Calu3 (cell line): ENCODE measurements around the gene KIF6. TPM values are rescaled to one million over a fixed set of nuclear protein-coding genes. Genes with fewer than 3 reads are reported as not detected.

ENCODE experiments used
- BruUV-seq: library from RNA; stranded (reverse); fragments of 400-500 nt; replicated peaks from 2 replicates; lab custom pipeline; 2021; lab: Mats Ljungman, UMichigan
- CTCF ChIA-PET: fragments of 300-600 bp; sonication (Branson Sonifier 250); formaldehyde crosslinking; loops from one replicate; lab custom pipeline; 2022; ENCODE audit warnings: antibody characterized with exemption; lab: Charles Lee
- DNase-seq: peaks from one replicate; pipeline ENCODE4 v3.0.0; 2022
- H3K27ac Mint-ChIP-seq: one replicate; pipeline ENCODE4 v1.8.0; 2022; ENCODE audit warnings: mixed read lengths; ENCODE audit not compliant: unreplicated experiment
- H3K27me3 Mint-ChIP-seq: one replicate; pipeline ENCODE4 v1.8.0; 2022; ENCODE audit warnings: mixed read lengths; ENCODE audit not compliant: unreplicated experiment
- H3K36me3 Mint-ChIP-seq: one replicate; pipeline ENCODE4 v1.8.0; 2022; ENCODE audit warnings: mild to moderate bottlenecking, moderate library complexity, mixed read lengths; ENCODE audit not compliant: insufficient read depth, unreplicated experiment
- H3K4me1 Mint-ChIP-seq: one replicate; pipeline ENCODE4 v1.8.0; 2022; ENCODE audit warnings: mild to moderate bottlenecking, low read depth, mixed read lengths; ENCODE audit not compliant: unreplicated experiment
- H3K4me3 Mint-ChIP-seq: one replicate; pipeline ENCODE4 v1.8.0; 2022; ENCODE audit warnings: mild to moderate bottlenecking, low read depth, moderate library complexity, mixed read lengths; ENCODE audit not compliant: unreplicated experiment
- H3K9me3 Mint-ChIP-seq: one replicate; pipeline ENCODE4 v1.8.0; 2022; ENCODE audit warnings: low read depth, mixed read lengths; ENCODE audit not compliant: unreplicated experiment
- intact Hi-C: fragments of 100-400 bp; cut with micrococcal nuclease; formaldehyde crosslinking; loops from one replicate; pipeline ENCODE4 v1.10.0; 2022; ENCODE audit not compliant: unreplicated experiment
- total RNA-seq: library from RNA; stranded (reverse); gene quantifications from 2 replicates; pipeline ENCODE4 v1.2.3, GENCODE V29; 2022
- TF ChIP-seq, protein P1 (sequence below): fragments of 200-600 bp; IDR thresholded peaks from one replicate; pipeline ENCODE4 v1.8.0; 2022; ENCODE audit warnings: antibody characterized with exemption; ENCODE audit not compliant: unreplicated experiment

The KIF6 gene
- total RNA-seq, 1 experiment from 2014 or later: 0.45 TPM

DNA sequence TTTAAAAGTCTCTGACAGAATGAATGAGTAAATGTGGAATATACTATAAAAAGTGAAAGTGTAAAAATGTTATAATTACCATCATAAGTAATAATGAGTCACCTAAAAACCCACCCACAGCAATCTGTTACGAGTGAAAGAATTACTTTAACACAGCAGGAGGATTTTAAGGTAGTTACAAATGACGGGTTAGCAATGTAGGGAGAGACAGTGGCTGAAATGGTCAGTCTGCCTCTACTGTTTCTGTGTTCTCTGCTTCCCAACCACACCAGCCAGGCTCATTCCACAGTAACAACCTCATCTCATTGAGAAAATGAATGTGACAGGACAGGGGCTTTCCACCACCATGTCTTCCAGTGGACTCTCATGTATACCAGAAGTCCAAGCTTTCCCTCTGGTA is 278.3 kb downstream of the KIF6 start:
- intact Hi-C loops: no loop called here
- no peak overlapping the region for H3K4me3 Mint-ChIP-seq
- DNase-seq: no peak
- BruUV-seq: no TSS peak
- TF ChIP-seq, protein P1, sequence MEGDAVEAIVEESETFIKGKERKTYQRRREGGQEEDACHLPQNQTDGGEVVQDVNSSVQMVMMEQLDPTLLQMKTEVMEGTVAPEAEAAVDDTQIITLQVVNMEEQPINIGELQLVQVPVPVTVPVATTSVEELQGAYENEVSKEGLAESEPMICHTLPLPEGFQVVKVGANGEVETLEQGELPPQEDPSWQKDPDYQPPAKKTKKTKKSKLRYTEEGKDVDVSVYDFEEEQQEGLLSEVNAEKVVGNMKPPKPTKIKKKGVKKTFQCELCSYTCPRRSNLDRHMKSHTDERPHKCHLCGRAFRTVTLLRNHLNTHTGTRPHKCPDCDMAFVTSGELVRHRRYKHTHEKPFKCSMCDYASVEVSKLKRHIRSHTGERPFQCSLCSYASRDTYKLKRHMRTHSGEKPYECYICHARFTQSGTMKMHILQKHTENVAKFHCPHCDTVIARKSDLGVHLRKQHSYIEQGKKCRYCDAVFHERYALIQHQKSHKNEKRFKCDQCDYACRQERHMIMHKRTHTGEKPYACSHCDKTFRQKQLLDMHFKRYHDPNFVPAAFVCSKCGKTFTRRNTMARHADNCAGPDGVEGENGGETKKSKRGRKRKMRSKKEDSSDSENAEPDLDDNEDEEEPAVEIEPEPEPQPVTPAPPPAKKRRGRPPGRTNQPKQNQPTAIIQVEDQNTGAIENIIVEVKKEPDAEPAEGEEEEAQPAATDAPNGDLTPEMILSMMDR: no peak
- peaks cover 56% of the 10 kb centered on the region for H3K27me3 Mint-ChIP-seq
- CTCF ChIA-PET: interaction anchor here (0.5 kb wide), 1 partner anchor 444 kb away, joined by 4 read pairs; no protein-coding TSS in a partner anchor
- H3K9me3 Mint-ChIP-seq: no peaks in the 10 kb centered on the region
- no peak overlapping the region for H3K27ac Mint-ChIP-seq
- H3K36me3 Mint-ChIP-seq: no peaks in the 10 kb centered on the region
- no peaks in the 10 kb centered on the region for H3K4me1 Mint-ChIP-seq

DNA sequence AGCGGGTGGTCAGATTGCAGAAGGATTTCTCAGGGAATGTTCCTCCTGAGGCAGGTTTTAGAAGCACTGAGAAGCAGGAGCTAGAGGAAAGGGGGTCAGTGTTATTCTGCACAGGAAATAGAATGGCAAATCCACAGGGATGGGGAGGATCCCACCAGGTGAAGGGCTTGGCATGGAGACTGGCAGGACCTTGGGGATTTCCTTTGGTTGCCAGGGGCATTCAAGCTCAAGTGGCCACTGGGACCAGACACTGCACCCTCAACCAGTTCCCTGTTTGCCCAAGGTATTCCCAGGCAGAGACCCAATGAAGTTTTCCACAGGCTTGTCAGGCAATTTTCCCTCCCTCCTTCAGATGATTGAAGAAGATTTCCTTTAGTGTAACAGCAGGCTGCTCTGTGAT is 279.5 kb downstream of the KIF6 start:
- DNase-seq: no peak
- BruUV-seq: no TSS peak
- Mint-ChIP-seq H3K9me3 (no peaks in the 10 kb centered on the region), H3K4me3 (no peak overlapping the region), H3K4me1 (no peaks in the 10 kb centered on the region), H3K27ac (no peak overlapping the region), H3K36me3 (no peaks in the 10 kb centered on the region), H3K27me3 (peaks cover 64% of the 10 kb centered on the region)
- CTCF ChIA-PET: no interaction called here
- TF ChIP-seq, protein P1: no peak
- intact Hi-C loops: no loop called here

DNA sequence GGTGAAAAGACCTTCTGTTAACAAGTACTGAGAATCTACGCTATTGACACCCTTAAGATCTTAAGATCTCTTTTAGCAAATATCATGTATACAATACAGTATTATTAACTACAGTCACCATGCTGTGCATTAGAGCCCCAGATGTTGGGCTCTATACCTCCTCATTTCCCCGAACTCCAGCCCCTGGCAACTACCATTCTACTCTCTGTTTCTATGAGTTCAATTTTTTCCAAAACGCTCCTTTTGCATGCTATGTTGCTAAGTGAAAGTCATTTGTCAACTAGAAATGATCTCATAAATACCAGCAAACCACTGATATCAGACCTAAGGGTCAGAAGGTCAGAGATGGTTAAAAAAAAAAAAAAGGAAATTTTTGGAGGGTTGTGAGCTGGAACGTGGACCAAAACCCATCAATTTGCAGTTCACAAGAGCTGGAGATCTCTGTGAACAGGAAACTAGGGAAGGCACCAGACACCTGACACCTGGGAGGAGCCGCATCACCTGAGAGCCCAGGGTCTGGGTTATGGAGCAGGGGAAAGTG is 280.7 kb downstream of the KIF6 start:
- intact Hi-C loops: no loop called here
- Mint-ChIP-seq H3K36me3 (no peaks in the 10 kb centered on the region), H3K27me3 (peaks cover 70% of the 10 kb centered on the region), H3K4me1 (no peaks in the 10 kb centered on the region), H3K9me3 (no peaks in the 10 kb centered on the region), H3K4me3 (no peak overlapping the region), H3K27ac (no peak overlapping the region)
- CTCF ChIA-PET: no interaction called here
- BruUV-seq: no TSS peak
- TF ChIP-seq, protein P1: no peak
- no peak for DNase-seq

DNA sequence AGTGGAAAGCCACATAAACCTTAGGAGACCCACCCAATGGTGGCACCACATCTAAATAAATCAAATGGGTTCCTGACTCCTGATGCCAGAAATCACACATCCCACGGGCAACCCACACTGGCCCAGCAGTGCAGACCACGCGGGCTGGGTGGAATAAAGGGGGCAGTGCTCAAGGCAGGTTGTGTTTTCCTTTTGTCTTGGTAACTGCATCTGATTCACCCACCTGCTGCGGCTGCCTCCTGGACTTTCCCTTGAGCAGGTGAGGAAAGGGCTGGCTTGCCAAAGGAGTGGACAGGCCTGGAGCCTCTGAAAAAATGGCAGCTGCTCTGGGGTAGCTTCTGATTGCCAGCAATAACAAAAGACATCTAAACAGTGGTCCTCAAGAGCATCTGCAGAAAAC is 283.2 kb downstream of the KIF6 start:
- peaks cover 49% of the 10 kb centered on the region for H3K27me3 Mint-ChIP-seq
- H3K27ac Mint-ChIP-seq: no peak overlapping the region
- intact Hi-C loops: no loop called here
- no peaks in the 10 kb centered on the region for H3K4me1 Mint-ChIP-seq
- no peak for DNase-seq
- BruUV-seq: no TSS peak
- H3K9me3 Mint-ChIP-seq: no peaks in the 10 kb centered on the region
- no peak overlapping the region for H3K4me3 Mint-ChIP-seq
- H3K36me3 Mint-ChIP-seq: no peaks in the 10 kb centered on the region
- TF ChIP-seq, protein P1: no peak
- CTCF ChIA-PET: no interaction called here
